NCI-H748 (cell line): ENCODE data around the gene SPG7.
A peak's percentile ranks its signal among the peaks of the same experiment; 100 is the strongest.
"Not testable (repeated sequence)": the region's sequence is repeated elsewhere in the genome, so short reads cannot be mapped to it uniquely, and the experiment has no call there.

ENCODE experiments used
- DNase-seq: peaks from one replicate; lab custom pipeline; 2025; ENCODE audit not compliant: unreplicated experiment; lab: John Stamatoyannopoulos, UW

The SPG7 gene

DNA sequence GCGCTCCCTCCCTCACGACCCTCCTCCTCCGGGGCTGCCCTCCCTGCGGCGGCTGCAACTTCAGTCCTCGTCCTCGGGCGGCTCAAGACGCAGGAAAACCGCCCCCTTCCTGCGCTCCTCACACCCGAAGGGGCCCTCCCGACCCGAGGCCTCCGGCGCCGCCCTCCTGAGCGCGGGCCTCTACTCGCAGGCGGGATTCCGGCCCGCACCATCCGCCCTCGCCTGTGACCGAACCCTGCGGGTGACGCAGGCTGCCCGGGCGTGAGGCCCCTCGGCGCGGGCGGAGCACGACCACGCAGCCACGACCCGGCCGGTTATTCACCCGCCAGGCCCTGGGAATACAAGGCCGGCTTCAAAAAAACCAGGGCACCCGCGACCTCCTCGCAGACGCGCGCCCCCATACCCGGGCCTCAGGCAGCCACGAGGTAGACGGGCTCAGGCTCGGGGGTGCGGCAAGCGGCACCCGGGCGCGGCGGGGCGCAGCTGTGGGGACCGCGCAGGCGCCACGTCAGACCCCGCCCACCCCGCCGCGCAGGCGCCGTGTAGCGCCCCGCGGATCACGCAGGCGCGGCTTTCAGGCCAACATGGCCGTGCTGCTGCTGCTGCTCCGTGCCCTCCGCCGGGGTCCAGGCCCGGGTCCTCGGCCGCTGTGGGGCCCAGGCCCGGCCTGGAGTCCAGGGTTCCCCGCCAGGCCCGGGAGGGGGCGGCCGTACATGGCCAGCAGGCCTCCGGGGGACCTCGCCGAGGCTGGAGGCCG lies at the start of gene SPG7:
Gene SPG7, plus strand, starts transcription at position 570 of the 757 bp plus-strand sequence. Its CDS starts 15 bp downstream, at position 585.
- peak; percentile 79 for DNase-seq

DNA sequence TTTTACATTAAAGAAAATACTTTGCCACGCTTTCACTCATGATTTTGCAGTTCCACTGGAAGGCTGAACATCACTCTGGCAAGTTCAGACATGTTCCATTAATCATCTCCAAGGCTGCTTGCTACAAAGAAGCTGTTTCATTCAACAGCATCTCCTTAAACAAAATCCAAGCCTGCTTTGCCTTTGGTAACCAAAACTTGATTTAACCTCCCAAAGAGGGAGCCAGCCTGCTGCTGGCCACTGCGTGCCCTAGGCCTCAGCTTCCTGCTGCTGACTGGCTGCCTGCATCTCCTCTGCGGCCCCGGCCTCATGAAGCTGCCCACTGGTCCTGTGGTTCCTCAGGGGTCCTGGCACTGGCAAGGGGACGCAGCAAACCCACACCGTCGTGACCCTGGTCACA lies 49.7 kb upstream of the SPG7 start:
- DNase-seq: no peak

DNA sequence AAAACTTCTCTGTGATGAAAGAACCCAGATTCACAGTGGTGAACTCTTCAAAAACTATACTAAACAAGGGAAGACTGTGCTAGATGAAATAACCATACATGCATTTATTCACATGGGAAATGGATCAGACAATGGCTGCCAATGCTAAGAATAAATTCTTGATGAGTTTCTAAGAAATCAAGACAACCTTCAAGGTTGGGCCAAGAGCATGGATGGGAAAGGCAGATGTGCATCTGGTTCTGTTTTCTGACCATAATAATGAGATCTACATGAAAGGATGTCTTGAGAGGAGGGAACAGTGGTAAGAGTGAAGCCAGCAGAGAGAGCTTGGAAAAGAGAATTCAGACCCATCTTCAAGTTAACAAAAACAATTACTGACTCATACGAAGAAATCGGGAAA lies 49.2 kb upstream of the SPG7 start:
- DNase-seq: no peak

DNA sequence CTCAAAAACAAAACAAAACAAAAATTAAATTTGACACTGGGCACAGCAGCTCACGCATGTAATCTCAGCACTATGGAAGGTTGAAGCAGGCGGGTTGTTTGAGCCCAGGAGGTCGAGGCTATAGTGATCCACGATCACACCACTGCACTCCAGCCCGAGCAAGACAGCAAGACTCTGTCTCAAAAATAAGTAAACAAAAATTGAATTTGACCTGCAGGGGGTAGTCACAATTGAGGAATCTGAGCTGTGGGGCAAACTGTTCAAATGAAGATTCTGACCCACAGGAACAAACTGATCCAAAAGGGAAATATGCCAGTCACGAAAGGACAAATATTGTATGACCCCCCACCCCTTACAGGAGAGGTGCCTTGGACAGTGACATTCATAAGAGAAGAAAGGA lies 47.6 kb upstream of the SPG7 start:
- no peak for DNase-seq

DNA sequence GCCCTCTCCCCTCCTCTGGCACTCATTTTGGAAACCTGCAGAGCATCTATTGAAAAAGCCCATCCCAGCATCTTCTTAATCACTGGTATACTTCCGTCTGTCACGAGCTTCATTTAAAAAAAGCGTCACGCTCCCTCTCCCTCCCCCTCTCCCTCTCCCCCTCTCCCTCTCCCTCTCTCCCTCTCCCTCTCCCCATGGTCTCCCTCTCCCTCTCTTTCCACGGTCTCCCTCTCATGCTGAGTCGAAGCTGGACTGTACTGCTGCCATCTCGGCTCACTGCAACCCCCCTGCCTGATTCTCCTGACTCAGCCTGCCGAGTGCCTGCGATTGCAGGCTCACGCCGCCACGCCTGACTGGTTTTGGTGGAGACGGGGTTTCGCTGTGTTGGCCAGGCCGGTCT lies 46.3 kb upstream of the SPG7 start:
- DNase-seq: not testable (repeated sequence)

DNA sequence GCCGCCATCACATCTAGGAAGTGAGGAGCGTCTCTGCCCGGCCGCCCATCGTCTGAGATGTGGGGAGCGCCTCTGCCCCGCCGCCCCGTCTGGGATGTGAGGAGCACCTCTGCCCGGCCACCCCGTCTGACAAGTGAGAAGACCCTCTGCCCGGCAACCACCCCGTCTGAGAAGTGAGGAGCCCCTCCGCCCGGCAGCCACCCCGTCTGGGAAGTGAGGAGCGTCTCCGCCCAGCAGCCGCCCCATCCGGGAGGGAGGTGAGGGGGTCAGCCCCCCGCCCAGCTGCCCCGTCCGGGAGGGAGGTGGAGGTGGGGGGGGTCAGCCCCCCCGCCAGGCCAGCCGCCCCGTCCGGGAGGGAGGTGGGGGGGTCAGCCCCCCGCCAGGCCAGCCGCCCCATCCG lies 45.6 kb upstream of the SPG7 start:
- not testable (repeated sequence) for DNase-seq

DNA sequence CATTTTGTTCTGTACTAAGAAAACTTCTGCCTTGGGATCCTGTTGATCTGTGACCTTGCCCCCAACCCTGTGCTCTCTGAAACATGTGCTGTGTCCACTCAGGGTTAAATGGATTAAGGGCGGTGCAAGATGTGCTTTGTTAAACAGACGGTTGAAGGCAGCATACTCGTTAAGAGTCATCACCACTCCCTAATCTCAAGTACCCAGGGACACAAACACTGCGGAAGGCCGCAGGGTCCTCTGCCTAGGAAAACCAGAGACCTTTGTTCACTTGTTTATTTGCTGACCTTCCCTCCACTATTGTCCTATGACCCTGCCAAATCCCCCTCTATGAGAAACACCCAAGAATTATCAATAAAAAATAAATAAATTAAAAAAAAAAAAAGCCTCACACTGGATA lies 44.9 kb upstream of the SPG7 start:
- DNase-seq: not testable (repeated sequence)

DNA sequence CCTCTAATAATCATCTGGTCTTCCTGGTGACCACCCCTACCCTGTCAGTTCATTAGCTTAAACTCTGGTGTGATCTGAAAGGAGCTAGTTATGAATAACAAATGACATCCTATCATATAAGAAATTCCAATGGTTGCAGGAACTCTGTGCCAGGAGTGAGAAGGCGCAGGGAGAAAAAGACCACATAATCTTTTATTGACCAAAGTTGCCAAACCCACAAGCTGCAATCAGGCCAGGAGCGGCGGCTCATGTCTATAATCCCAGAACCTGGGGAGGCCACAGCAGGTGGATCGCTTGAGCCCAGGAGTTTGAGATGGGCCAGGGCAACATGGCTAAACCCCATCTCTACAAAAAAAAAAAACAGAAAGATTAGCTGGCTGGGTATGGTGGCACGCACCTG lies 41.3 kb upstream of the SPG7 start:
- DNase-seq: no peak

DNA sequence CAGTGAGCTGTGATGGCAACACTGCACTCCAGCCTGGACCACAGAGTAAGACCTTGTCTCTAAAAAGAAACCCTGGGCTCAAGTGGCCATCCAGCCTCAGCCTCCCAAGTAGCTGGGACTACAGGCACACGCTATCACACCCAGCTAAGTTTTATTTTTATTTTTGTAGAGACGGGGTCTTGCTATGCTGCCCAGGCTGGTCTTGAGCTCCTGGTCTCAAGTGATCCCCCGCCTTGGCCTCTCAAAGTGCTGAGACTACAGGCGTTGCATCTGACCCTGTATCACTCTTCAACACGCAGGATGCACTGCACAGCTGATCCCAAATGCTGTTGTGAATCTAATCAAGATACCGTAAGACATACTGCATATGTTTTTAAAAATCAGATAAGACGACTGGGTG lies 40.8 kb upstream of the SPG7 start:
- DNase-seq: no peak

DNA sequence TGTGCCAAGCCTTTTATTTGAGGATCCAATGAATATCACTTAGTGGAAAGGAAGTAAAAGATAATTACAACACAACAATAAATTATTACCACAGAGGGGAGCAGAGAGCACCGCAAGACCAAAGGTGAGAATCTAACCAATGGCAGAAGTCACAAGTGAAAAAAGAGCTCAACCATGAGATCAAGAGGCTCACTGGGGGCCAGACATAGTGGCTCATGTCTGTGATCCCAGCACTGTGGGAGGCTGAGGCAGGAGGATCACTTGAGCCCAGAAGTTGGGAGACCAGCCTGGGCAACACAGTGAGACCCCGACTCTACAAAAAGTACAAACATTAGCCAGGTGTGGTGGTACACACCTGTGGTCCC lies 35.5 kb upstream of the SPG7 start:
- no peak for DNase-seq

DNA sequence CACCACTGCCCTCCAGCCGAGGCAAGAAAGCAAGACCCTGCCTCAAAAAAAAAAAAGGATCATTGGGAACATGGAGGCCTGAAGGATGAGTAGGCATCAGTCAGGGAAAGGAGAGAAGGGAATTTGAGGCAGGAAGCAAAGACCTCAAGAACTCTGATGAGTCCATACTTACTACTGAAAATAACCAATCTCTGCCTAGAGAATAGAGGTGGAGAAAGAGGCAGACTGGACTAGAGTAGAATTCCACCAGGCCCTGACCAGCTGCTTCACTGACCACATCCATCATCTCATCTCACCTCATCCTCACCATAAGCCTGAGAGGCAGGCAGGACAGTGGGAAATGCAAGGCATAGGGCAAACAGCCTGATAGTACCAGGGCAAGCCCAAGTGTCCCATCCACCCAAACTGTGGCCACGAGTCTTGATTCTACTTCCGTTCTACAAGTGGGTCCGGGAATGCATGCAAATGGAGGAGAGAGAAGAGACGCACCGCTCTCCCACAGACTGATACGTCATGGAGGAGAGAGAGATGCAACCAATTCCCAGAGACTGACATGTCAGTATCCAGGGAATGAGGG lies 35.0 kb upstream of the SPG7 start:
- no peak for DNase-seq

DNA sequence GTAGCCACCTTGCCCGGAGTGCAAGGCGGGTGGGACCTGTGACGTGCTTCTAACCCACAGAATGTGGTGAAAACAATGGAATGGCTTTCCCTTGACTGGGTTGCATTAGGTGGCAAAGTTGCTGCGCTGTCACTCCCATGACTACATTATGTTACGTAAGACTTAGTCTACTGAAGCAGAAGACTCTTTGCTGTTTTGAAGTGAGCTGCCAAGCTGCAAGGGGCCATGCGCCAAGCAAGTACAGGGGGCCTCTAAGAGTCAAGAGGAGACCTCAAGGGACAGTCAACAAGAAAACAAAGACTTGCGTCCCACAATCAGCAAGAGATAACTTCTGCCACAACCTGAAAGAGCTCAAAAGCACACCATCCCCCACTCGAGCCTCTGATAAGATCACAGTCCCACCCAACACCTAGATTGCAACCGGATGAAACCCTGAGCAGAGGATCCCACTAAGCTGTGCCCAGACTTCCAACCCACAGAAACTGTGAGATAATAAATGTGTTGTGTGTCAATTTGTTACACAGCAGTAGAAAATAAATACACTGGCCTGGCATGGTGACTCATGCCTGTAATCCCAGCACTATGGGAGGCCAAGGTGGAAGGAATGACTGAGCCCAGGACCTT lies 34.3 kb upstream of the SPG7 start:
- no peak for DNase-seq

DNA sequence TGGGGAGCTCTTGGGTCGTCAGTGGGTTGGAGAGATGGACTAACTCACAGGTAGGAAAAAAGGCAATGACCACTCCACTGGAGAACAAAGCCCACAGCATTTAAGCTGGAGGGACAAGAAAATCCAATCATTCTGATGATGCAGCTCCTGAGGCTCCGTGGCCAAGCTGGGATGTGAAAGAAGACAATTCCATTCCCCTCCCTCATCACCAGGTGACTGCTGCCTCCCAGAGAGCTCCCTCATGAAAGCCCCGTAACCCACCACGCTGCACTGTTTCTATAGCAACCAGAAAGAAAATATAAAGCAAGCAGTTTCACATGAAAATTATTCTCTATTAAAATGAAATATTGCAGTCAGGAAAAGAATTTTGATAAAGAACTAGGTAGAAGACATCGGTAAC lies 33.1 kb upstream of the SPG7 start:
- no peak for DNase-seq

DNA sequence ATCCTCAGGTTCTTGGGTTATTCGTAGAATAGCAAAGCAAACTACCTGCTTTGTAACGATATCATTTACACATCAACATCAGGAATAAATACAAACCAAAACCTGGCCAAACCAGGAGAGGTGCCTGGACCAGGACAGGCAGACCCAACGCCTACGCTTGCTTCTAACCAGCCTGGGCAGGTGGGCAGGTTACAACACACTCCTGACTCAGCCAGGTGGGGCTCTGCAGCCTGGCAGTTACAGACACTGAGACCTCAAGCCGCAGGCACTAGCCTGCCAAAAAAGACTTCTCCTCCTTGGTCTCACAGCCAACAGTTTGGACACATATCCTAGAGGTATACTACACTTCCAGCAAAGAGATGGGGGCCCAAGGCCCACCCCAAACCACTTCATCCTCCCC lies 31.8 kb upstream of the SPG7 start:
- DNase-seq: no peak

DNA sequence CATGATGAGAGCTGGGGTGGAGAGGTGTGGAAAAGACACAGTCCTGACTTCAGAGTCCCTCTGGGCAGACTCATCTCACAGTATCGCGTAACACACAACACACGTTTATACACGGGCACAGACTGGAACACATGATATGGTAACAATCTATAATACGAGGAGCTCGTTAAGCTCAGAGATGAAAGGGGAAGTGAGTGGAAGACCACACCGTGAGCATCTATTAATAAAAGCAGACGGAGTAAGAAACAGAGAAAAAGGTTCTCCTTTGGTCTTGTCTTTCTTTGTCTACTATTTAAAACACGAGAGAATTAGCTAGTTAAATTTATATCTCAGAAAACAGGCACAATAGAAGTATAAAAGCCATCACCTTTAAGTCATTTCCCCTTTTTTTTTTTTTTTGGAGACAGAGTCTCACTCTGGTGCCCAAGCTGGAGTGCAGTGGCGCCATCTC lies 31.4 kb upstream of the SPG7 start:
- no peak for DNase-seq

DNA sequence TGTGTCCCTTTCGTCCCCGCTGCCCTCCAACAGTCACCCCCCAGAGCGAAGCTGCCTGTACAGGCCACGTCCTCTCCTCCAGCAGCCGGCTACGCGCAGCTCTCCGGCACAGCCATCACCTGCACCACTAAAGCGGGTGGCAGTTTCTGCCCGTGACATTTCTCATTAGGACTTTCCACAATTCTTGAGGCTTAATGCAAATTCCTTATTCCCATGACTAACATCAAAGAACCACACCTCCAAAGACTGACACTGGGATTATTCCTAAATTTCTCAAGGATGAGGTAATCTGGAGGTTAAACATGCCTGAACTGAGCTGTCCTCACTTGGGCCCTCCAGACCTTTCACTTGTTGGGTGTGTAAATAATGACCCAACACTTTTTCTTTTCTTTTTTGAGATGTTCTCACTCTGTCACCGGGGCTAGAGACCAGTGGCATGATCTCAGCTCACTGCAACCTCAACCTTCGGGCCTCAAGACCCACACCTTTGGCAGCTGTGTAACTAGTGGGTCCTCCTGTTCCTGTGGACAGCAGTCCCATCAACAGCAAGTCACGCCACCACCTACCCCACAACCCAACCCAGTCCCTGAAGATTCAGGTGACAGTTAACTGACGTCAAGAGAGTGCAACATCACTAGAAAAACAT lies 29.5 kb upstream of the SPG7 start:
- DNase-seq: no peak

DNA sequence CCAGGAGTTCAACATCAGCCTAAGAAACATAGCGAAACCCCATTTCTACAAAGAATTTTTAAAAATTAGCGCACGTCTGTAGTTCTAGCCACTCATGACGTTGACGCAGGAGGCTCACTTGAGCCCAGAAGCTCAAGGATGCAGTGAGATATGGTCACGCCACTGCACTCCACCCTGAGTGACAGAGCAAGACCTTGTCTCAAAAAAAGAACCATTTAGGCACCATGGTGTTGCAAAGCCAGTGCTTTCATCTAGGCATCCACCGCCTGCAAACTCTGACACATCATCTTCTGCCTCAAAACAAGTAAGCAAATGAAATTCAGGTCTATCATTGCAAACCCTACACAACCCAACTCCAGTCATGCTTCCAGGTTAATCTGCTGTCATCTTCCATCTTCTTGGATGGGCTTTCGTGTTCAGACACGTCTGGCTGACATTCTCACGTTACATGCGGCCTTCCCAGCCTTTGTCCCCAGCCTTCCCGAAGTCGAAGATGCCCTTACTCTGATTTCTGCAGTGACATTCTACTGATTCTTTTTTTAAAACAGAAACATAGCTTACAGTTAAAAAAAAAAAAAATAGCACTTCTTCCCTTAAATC lies 26.7 kb upstream of the SPG7 start:
- DNase-seq: no peak

DNA sequence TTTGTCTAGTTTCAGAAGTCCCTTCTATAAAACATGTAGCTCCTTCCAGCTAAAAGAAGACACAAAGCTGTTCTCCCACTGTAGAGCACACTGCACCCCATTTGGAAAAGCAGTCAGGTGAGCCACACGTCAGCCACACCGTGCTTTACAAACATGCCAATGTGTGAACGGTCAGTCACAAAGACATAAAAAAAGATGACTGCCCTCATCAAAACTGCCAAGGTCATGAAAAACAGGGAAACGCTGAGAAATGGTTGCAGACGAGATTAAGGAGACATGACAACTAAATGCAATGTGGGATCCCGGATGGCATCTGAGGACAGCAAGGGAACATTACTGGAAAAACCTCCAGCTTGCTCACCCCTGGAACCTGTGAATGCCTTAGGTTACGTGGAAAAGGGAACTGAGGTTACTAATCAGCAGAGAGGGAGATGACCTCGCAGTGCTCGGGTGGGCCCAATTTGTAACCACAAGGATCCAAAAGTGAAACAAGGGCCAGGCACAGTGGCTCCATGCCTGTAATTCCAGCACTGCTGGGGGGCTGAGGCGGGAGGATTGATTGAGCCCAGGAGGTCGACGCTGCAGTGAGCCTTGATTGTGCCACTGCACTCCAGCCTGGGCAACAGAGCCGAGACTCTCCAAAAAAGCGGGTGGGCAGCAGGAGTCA lies 25.9 kb upstream of the SPG7 start:
- DNase-seq: no peak

DNA sequence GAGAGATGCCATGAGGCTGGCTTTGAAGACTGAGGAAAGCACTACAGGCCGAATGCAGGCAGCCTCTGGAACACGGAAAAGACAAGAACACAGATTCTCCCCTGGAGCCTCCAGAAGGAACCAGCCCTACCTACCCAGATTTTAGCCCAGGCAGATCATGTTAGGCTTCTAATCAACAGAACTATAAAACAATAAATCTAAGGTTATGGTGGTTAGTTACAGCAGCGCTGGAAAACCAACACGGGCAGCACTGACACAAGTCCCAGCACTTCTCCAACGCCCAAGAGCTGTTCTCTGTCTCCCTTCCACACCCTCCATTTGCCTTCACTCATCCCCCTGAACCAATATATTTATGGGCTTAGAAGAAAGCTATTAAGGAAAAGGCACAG lies 25.4 kb upstream of the SPG7 start:
- no peak for DNase-seq

DNA sequence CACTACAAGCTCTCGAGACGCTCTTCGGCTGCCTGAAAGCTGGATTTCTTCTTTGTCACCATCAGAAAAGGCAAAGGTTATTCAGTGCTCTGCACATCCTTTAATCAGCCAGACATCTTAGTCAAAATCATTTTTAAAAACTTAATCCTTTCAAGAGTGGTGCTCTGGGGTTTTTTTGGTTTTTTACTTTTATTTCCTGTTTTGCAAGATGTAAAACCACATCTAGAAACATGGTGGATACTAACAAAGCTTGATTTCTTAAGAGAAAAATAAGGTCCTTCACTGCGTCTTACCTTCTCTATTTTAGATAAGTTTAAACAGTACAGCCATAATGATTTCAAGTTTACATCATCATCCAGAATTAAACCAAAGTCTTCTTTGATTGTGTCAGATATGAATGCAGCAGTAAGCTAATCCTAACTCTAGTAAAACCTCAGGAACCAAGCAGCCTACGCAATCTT lies 24.1 kb upstream of the SPG7 start:
- DNase-seq: no peak
